ENCODE measurements around the gene SLC35A4.

SLC35A4 gene

GRCh38 chr5:140594169-140594568 is 29.5 kb downstream of the SLC35A4 start:
- Histone ChIP-seq H3K27ac (ENCODE audit: low read depth, low read length) (no peak overlapping the region), H3K9me3 (ENCODE audit: insufficient read depth, low read length) (no peaks in the 10 kb centered on the region), H3K36me3 (ENCODE audit: low read length) (no peaks in the 10 kb centered on the region), H3K79me2 (ENCODE audit: insufficient read depth, low read length) (no peaks in the 10 kb centered on the region), H3K9ac (ENCODE audit: low read length) (no peak overlapping the region), H3F3A (ENCODE audit: insufficient read depth) (no peaks in the 10 kb centered on the region), H2AFZ (ENCODE audit: low read depth, low read length, severe bottlenecking) (no peak overlapping the region), H3K4me3 (ENCODE audit: insufficient read depth, low read length, poor library complexity, severe bottlenecking) (no peak overlapping the region), H3K9me2 (replicated peaks; ENCODE audit: insufficient read depth, low read length) (no peaks in the 10 kb centered on the region), H4K20me1 (ENCODE audit: low read depth, low read length) (no peaks in the 10 kb centered on the region), H3K4me2 (ENCODE audit: low read depth, low read length, poor library complexity, severe bottlenecking) (no peak overlapping the region), H3K27me3 (ENCODE audit: low read length) (no peaks in the 10 kb centered on the region)
- TF ChIP-seq EZH2phosphoT487 (conservative IDR thresholded peaks at IDR 0.05; ENCODE audit: low read length), result no peak
- TF ChIP-seq, protein P1, sequence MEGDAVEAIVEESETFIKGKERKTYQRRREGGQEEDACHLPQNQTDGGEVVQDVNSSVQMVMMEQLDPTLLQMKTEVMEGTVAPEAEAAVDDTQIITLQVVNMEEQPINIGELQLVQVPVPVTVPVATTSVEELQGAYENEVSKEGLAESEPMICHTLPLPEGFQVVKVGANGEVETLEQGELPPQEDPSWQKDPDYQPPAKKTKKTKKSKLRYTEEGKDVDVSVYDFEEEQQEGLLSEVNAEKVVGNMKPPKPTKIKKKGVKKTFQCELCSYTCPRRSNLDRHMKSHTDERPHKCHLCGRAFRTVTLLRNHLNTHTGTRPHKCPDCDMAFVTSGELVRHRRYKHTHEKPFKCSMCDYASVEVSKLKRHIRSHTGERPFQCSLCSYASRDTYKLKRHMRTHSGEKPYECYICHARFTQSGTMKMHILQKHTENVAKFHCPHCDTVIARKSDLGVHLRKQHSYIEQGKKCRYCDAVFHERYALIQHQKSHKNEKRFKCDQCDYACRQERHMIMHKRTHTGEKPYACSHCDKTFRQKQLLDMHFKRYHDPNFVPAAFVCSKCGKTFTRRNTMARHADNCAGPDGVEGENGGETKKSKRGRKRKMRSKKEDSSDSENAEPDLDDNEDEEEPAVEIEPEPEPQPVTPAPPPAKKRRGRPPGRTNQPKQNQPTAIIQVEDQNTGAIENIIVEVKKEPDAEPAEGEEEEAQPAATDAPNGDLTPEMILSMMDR (IDR thresholded peaks at IDR 0.05; ENCODE audit: insufficient read depth, low read length, poor library complexity, severe bottlenecking), result no peak

DNA sequence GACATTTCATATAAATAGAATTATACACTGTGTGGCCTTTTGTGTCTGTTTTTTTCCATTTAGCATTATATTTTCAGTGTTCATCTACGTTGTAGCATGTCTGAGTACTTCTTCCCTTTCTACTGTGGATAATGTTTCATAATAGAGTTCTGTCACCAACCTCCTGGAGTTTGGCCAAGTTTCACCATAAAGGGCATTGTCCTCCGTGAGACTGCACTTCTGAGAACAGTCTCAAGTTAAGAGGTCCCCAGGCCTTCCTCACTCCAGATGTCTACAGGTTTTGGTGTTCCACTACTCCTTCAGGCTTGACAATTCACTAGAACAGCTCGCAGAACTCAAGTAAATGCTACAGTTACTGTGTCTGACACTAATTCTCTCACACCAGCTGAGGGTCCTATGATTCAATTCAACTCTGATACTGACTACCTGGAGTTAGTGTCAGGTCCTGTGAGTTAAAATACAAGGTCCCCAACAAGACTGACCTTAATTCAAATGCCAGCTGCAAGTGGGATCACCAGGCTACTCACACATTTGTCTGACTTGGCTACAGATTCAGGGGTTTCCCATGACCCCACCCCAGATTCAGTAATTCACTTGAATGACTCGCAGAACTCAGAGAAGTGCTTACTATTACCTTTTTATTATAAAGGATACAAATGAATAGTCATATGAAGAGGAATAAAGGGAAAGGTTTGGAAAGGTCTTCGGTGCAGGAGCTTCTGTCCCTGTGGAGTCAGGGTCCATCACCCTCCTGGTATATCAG is 31.1 kb downstream of the SLC35A4 start:
- Histone ChIP-seq H3K4me3 (ENCODE audit: insufficient read depth, low read length, poor library complexity, severe bottlenecking) (no peak overlapping the region), H3K36me3 (ENCODE audit: low read length) (no peaks in the 10 kb centered on the region), H3K27ac (ENCODE audit: low read depth, low read length) (no peak overlapping the region), H3K79me2 (ENCODE audit: insufficient read depth, low read length) (no peaks in the 10 kb centered on the region), H3K9ac (ENCODE audit: low read length) (no peak overlapping the region), H3K4me2 (ENCODE audit: low read depth, low read length, poor library complexity, severe bottlenecking) (no peak overlapping the region), H3K9me3 (ENCODE audit: insufficient read depth, low read length) (no peaks in the 10 kb centered on the region), H2AFZ (ENCODE audit: low read depth, low read length, severe bottlenecking) (no peak overlapping the region), H3K27me3 (ENCODE audit: low read length) (no peaks in the 10 kb centered on the region), H4K20me1 (ENCODE audit: low read depth, low read length) (no peaks in the 10 kb centered on the region), H3K9me2 (replicated peaks; ENCODE audit: insufficient read depth, low read length) (no peaks in the 10 kb centered on the region), H3F3A (ENCODE audit: insufficient read depth) (no peaks in the 10 kb centered on the region)
- TF ChIP-seq, protein P1 (IDR thresholded peaks at IDR 0.05; ENCODE audit: insufficient read depth, low read length, poor library complexity, severe bottlenecking), result no peak
- no peak for TF ChIP-seq EZH2phosphoT487 (conservative IDR thresholded peaks at IDR 0.05; ENCODE audit: low read length)

DNA sequence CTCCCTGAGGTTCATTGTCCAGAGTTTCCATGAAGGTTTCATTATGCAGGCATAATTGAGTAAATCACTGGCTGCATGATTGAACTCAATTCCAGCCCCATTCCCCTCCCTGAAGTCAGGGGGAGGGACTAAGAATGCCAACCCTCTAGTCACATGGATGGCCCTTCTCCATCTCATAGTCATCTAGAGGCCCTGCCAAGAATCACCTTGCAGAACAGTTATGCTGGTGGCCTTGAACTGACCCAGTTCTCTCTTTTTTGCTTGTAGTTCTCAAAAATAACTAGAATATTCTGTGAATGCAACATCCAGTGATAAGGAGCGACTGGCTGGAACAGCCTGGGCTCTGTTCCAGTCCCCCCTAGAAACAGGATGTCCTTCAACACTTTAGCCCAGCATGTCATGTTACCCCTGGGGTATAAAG is 31.7 kb downstream of the SLC35A4 start:
- Histone ChIP-seq H4K20me1 (ENCODE audit: low read depth, low read length) (no peaks in the 10 kb centered on the region), H3K79me2 (ENCODE audit: insufficient read depth, low read length) (no peaks in the 10 kb centered on the region), H2AFZ (ENCODE audit: low read depth, low read length, severe bottlenecking) (no peak overlapping the region), H3K9ac (ENCODE audit: low read length) (no peak overlapping the region), H3K27me3 (ENCODE audit: low read length) (no peaks in the 10 kb centered on the region), H3K9me3 (ENCODE audit: insufficient read depth, low read length) (no peaks in the 10 kb centered on the region), H3F3A (ENCODE audit: insufficient read depth) (no peaks in the 10 kb centered on the region), H3K4me3 (ENCODE audit: insufficient read depth, low read length, poor library complexity, severe bottlenecking) (no peak overlapping the region), H3K36me3 (ENCODE audit: low read length) (no peaks in the 10 kb centered on the region), H3K4me2 (ENCODE audit: low read depth, low read length, poor library complexity, severe bottlenecking) (no peak overlapping the region), H3K27ac (ENCODE audit: low read depth, low read length) (no peak overlapping the region), H3K9me2 (replicated peaks; ENCODE audit: insufficient read depth, low read length) (no peaks in the 10 kb centered on the region)
- no peak for TF ChIP-seq EZH2phosphoT487 (conservative IDR thresholded peaks at IDR 0.05; ENCODE audit: low read length)
- TF ChIP-seq, protein P1 (IDR thresholded peaks at IDR 0.05; ENCODE audit: insufficient read depth, low read length, poor library complexity, severe bottlenecking), result no peak
